ENCODE measurements around the gene KCTD14.
"Not testable (repeated sequence)": the region's sequence is repeated elsewhere in the genome, so short reads cannot be mapped to it uniquely, and the experiment has no call there.

KCTD14 gene

DNA sequence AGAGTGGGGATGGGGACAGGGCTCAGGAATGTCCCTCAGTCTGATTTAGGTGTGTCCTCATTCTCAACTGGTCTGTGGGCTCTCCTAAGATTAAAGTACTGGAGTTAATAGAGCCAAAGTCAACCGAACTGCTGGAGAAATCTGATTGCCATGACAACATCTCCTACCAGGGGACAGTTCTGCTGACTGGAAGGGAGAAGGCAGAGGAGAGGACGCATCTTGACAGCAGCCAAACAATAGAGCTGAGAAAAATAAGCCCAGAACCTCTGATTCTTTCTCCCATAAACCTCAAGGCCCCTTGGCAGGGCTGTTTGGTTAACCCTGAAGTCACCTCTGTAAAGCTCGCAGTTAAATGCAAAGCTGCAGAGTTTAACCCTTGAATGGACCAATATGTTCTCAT, 2.8 kb downstream of the KCTD14 start:
- no peak for DNase-seq

DNA sequence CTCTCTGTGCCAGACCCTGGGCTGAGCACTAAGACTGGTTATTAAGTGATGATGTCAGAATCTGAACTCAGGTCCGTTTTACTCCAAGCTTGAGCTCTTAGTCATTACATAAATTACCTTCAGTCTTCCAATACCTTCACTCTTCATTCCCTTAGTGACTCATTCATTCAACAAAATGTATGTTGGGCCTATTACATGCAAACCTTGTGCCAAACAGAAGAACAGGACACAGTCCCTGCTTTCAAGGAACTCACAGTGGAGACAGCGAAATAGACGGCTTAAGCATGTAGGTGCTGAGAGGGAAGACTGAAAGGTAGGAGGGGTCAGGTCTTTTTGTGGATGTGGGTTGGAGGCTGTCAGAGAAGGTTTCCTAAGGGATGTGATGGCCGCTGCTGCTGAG, 3.3 kb downstream of the KCTD14 start:
- no peak for DNase-seq

DNA sequence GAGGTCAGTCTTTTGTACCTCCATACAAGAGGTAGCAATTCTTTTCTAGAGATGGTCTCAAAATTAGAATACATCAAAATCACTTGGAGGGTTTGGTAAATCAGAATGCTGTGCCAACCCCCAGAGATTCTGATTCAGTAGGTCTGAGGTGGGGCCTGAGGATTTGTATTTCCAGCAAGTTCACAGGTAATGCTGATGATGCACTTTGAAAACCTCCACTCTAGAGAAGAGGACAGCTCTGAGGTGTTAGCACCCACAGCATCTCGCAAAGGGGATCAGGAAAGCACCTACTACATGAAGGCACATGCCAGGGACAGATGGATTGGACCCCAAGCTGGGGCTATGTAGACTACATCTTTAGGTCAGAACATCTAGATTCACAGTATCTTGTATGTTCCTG, 7.2 kb downstream of the KCTD14 start:
- DNase-seq = no peak

DNA sequence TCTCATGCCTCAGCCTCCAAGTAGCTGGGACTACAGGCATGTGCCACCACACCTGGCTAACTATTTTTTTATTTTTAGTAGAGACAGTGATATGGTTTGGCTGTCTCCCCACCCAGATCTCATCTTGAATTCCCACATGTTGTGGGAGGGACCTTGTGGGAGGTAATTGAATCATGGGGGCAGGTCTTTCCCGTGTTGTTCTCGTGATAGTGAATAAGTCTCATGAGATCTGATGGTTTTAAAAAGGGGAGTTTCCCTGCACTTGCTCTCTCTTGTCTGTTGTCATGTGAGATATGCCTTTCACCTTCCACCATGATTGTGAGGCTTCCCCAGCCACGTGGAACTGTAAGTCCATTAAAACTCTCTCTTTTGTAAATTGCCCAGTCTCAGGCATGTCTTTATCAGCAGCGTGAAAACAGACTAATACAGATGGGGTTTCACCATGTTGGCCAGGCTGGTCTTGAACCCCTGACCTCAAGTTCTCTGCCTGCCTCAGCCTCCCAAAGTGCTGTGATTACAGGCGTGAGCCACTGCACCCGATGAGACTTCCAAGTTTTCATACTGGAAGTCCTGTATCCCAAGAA, 8.0 kb downstream of the KCTD14 start:
- DNase-seq = not testable (repeated sequence)

DNA sequence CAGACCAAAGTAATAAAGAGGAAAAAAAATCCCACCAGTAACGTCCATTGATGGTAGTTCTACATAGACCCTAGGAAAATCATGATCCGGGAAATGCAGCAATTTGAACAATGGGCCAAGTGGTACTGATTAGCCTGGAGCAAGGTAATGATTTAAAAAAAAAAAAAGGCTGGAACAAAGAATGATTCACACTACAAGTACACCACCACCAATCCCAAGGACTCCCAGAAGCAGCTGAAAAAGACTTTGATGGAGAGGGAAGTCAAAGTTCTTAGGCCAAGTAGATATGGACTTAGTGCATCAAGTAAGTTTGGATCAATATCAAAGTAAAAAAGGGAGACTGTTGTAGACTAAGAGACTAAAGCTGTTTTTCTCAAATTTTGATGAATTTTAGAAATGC, 11.8 kb downstream of the KCTD14 start:
- no peak for DNase-seq

DNA sequence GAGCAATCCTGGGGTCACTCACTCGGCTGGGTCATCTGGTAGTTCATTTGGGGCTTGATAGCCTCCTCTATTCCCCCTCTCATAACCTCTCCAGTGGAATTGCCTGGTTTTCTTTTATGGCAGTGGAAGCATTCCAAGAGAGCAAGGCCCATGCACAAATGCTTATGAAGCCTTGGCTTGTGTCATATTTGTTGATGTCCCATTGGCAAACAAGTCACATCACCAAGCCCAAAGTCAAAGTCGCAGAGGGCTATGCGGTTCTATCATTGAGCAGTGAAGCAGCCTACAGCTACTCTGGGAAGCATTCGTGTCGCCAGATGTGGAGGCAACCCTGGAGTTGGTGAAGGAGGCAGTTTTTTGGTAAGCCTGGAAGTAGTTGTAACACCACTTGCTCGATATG, 12.3 kb downstream of the KCTD14 start:
- DNase-seq = no peak

DNA sequence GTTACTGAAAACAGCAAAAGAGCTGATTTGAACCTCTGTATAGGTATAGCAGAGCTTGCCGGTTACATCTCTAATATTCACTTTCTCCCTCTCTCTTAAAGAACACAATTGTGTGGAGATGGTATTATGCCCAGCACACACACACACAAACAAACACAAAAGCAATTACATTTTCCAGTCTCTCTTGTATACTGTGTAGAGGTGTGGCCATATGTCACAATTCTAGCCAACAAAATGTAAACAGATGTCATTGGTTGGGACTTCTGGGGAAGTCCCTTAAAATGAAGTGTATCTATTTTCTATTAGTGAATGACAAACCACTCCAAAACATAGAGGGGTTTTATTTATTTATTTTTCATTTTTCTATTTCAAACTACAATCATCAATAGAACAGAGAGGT, 12.8 kb downstream of the KCTD14 start:
- no peak for DNase-seq

DNA sequence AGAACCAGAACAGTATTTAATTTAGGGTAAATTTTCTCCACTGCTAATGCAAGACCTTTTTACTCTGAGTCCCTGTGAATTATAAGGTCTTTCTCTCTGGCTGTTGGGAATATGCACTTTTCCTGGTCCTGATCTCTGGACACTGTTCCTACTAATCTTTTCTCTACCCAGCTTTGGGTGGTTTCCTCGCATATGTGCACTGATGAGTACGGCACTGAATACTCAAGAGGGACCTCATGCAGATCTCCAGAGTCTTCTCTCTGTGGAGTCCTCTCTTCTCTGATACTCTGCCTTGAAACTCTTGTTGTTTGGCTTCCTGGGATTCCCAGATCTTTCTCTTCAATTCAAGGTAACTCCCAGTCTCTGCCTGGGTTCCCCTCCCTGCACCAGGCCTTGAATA, 14.0 kb downstream of the KCTD14 start:
- DNase-seq = no peak

DNA sequence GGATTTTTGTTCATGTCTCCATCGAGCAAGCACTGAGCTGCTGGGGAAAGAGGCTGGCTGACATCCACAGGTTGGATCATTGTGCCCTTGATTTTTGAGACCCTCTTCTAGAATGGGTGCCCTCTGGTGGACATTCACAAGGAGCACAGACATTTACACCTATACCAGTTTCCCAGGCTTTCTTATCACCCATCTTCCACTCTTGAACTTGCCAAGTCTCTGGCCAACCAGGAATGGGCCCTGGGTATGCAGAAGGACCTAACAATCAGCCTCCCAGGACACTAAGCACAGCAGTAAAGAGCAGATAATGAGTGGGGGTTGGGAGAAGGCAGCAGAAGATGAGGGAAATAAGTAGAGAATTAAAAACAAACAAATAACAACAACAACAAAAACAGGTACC, 22.9 kb downstream of the KCTD14 start:
- peak; percentile 86 for DNase-seq

DNA sequence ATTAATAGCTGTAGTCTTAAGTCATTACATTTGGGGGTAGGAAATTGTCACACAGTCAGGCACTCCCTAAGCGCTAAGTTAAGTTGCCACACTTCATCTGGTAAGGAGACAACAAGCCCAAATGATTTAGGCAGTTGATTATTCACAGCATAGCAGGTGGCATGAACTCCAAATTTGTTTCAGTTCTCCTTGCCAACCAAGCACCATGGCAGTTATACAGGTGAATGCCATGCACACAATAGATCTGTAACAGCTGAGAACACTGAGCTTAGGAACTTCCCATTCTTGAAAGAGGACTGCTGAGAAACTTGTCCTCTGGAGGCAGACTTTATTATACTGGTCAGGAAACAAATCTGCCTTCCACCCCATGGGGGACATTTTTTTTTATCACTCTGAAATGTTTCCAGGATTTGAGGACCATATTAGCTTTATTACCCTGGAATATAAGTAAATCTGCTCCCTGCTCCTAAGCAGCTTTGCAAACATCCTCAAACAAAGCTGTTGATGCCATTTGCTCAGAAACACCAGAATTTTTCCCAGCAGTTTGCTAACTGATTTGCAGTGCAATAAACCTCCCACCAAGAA, 23.5 kb downstream of the KCTD14 start:
- no peak for DNase-seq

DNA sequence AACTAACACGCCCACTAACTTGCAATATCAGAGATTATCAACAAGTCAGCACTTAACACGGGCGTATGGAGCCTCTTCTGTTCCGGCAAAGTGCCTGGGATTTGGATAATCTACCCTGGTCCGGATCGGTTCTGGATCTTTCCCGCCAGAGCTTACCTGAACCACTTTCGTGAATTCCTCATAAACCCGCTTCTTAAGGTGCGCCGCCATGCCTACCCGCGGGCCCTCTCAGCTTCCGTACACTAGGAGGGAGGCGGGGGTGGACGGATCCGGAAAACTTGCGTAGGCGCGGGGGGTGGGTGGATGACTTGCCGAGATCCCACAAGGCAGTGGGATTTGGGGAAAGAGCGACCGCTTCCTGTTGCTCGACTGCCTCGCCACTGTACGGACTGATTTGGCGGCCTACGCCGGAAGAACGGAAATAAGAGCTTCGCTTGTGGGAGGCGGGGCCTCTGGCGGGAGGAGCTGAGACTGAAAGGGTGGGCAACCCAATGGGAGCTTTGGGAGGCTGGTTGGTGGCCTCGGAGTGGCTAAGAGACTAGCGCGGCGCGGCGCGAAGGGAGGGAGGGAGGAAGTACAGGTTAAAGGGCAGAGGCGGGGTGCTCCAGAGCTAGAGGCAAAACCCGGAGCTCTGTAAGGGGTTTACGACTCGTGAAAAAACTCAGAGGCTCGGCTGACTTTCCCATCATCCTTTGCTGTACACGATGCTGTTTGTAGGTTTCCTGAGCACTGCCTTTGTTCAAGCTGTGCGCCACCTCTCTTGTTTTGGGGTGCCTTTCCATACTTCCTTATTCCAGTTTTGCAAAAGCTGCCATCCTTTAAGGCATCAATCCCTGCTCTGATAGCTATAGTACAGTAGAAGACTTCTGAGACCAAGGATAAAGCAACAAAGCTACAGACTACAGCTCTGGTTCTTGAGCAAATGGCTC, 28.4 kb downstream of the KCTD14 start, which contains the start of gene INTS4:
Gene INTS4 (minus strand): TSS at position 235 of the 929 bp plus-strand sequence. CDS start 25 bp downstream, at position 210.
- peak; percentile 100 for DNase-seq

DNA sequence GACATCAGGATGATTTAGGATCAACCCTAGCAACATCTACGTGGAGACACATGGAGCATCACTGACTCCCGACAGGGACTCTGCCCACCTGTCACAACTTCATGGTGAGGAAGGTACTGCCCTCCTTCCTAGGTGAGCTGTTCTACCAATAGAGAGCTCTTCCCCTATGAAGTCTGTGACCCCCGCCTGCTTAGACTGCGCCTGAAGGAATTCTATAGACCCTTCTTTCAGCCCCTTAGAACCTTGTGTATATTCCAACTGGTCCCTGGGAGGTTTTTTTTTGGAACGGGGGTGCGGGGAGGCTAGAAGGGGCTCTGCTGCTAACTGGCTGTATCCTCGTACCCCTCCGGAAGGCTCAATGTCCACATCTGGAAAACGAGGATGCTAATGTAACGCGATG, 29.2 kb downstream of the KCTD14 start:
- DNase-seq = no peak

DNA sequence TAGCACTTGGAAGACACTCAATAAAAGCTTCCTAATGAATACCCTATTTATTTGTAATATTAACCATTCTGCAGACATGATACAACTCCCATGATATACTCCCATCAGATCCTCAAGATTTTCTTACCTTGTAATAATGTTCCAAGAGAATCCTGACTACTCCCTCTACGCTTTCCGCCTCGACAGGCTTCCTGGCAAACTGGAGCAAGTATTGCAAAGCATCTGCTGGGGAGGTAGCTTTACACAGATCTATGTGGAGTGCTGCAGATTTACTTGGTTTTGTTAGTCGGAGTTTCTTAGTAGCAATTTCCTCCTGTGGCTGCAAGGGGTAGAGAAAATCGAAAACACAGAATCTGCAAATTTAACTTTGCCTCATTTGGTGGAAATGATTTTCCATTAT, 32.1 kb downstream of the KCTD14 start:
- DNase-seq = no peak

DNA sequence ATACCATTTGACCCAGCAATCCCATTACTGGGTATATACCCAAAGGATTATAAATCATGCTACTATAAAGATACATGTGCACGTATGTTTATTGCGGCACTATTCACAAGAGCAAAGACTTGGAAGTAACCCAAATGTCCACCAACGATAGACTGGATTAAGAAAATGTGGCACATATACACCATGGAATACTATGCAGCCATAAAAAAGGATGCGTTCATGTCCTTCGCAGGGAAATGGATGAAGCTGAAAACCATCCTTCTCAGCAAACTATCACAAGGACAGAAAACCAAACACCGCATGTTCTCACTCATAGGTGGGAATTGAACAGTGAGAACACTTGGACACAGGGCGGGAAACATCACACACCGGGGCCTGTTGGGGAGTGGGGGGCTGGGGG, 36.6 kb downstream of the KCTD14 start:
- DNase-seq = not testable (repeated sequence)

DNA sequence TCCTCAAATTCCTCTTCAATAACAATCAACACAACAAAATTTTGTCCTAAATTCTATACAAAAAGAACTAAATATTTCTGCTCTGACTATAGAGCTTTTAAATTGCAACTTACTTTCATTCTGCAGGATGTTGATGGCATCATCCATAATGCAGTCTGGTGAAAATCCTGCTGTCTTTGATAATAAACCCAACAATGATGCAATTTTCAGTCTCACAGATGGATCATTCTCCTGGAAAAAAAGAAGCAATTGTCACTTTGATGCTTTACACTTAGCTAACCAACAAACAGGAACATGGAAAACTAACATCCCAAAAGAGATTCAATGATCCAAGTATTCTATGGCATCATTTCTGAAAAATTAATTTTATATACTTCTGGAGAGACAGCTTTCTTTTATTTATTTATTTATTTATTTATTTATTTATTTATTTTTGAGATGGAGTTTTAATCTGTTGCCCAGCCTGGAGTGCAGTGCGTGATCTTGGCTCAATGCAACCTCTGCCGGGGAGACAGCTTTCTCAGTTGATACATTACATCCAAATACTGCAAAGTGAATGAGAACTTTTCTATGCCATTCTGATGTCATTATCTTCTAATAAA, 41.6 kb downstream of the KCTD14 start:
- DNase-seq = no peak

DNA sequence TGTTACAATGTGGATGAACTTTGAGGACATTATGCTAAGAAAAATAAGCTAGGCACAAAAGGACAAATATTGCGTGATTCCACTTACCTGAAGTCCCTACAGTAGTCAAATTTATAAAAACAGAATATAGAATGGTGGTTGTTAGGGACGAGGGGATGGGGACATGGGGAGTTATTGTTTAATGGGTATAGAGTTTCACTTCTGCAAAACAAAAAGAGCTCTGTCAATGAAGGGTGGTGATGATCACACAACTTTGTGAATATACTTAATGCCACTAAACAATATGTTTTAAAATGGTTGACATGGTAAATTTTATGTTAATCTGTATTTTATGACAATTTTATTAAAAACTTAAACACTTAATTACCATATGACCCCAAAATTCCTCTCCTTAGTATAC, 54.7 kb downstream of the KCTD14 start:
- DNase-seq = no peak

DNA sequence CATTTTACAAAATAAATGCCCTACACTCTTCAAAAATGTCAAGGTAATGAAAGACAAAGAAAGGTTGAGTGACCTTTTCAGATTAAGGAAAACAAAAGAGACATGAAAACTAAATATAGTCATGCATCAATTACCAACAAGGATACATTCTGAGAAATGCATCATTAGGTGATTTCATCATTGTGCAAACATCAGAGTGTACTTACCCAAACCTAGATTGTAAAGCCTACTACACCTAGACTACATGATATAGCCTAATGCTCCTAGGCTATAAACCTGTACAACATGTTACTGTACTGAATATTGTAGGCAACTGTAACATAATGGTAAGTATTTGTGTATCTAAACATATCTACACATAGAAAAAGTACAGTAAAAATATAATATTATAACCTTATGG, 55.3 kb downstream of the KCTD14 start:
- DNase-seq = no peak

DNA sequence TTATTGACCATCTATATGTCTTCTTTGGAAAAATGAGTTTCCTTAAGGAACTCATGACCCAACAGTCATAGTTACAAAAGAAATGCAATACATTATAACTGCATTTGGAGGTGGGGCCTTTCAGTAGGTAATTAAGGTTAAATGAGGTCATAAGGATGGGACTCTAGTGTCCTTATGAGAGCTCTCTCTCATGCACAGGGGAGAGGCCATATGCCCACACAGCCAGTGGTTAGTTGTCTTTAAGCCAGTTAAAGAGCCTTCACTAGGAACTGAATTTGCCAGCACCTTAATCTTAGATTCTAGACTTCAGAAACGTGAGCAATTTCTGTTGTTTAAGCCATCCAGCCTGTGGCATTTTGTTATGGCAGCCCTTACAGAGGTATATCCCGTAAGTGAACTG, 56.0 kb downstream of the KCTD14 start:
- DNase-seq = no peak

DNA sequence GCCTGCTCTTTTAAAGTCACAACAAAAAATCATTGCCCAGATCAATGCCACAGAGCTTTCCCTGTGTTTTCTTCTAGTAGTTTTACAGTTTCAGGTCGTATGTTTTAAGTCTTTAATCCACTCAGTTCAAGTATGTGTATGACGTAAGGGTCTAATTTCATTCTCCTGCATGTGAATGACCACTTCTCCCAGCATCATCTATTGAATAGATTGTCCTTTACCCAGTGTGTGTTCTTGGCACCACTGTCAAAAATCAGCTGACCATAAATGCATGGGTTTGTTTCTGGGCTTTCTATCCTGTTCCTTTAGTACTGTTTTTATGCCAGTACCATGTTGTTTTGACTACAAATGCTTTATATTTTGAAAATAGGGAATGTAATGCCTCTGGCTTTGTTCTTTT, 56.7 kb downstream of the KCTD14 start:
- no peak for DNase-seq
